Coronary artery (tissue), 2 donors: ENCODE measurements around the gene RDH16.
"Not testable (repeated sequence)": the region's sequence is repeated elsewhere in the genome, so short reads cannot be mapped to it uniquely, and the experiment has no call there.

ENCODE experiments used
- DNase-seq: peaks from one replicate; pipeline ENCODE4 v3.0.0-alpha.2; 2017; ENCODE audit warnings: low spot score
- H3K27ac ChIP-seq, 2 donors: fragments of 200-600 bp; sonication (generic); one replicate each; pipeline ENCODE4 v1.5.1; 2016 to 2019
- H3K4me3 ChIP-seq: fragments of 200-600 bp; sonication (generic); 2 replicates; pipeline ENCODE4 v1.5.1; 2016; ENCODE audit warnings: mild to moderate bottlenecking, moderate library complexity
- TF ChIP-seq, protein P1 (sequence below): fragments of 200-600 bp; sonication (generic); IDR thresholded peaks from one replicate; pipeline ENCODE4 v1.5.1; 2019; ENCODE audit warnings: antibody characterized with exemption

RDH16 gene

DNA sequence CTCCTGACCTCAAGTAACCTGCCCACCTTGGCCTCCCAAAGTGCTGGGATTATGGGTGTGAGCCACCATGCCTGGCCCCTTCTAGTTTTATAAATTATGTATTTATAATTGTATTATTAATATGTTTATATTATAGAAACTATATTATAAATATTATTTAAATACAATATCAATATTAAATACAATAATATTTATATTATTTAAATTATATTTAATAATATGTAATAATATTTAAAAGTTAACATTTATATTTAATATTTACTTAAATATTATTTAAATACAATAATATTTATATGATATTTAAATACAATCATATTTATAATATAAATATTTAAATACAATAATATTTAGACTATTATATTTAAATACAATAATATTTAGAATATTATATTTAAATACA, 43.2 kb downstream of the RDH16 start:
- DNase-seq, result no peak
- no peak overlapping the region for H3K4me3 ChIP-seq
- TF ChIP-seq, protein P1, sequence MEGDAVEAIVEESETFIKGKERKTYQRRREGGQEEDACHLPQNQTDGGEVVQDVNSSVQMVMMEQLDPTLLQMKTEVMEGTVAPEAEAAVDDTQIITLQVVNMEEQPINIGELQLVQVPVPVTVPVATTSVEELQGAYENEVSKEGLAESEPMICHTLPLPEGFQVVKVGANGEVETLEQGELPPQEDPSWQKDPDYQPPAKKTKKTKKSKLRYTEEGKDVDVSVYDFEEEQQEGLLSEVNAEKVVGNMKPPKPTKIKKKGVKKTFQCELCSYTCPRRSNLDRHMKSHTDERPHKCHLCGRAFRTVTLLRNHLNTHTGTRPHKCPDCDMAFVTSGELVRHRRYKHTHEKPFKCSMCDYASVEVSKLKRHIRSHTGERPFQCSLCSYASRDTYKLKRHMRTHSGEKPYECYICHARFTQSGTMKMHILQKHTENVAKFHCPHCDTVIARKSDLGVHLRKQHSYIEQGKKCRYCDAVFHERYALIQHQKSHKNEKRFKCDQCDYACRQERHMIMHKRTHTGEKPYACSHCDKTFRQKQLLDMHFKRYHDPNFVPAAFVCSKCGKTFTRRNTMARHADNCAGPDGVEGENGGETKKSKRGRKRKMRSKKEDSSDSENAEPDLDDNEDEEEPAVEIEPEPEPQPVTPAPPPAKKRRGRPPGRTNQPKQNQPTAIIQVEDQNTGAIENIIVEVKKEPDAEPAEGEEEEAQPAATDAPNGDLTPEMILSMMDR, result no peak
- no peak overlapping the region for H3K27ac ChIP-seq

DNA sequence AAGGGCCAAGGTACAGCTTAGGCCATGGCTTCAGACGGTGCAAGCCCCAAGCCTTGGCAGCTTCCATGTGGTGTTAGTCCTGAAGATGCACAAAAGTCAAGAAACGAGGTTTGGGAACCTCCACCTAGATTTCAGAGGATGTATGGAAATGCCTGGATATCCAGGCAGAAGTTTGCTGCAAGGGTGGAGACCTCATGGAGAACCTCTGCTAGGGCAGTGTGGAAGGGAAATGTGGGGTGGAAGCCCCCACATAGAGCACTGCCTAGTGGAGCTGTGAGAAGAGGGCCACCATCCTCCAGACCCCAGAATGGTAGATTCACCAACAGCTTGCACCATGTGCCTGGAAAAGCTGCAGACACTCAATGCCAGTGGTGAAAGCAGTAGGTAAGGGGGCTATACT, 48.0 kb downstream of the RDH16 start:
- not testable (repeated sequence) for DNase-seq, H3K27ac ChIP-seq, H3K4me3 ChIP-seq

GRCh38 chr12:56908136-56908535, 49.3 kb downstream of the RDH16 start:
- TF ChIP-seq, protein P1, result no peak
- DNase-seq, result no peak

GRCh38 chr12:56905852-56906251, 51.6 kb downstream of the RDH16 start:
- no peak for DNase-seq
- TF ChIP-seq, protein P1, result no peak
- H3K4me3 ChIP-seq, result no peak overlapping the region
- no peak overlapping the region for H3K27ac ChIP-seq

More at GRCh38 chr12:56908136-56908535, 49.3 kb downstream of the RDH16 start:
- Histone ChIP-seq H3K27ac (no peak overlapping the region), H3K4me3 (no peak overlapping the region)

DNA sequence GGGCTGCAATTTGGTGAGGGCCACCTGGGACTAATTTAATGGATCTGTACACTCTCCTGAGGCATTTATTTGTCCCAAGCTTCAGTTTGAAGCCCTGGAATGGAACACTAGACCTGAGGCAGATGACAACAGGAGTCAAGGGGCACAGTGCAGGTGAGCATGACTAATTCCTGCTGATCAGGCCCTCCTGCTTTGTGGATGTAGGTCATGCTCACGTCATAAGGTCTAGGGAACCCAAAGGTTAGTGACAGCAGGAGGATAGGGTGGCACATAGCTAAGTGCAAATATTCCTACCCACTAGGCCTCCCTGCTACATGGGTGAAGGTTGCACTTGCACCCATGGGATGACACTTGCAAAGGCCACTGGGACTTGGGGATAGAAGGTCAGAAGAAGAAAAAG, 54.0 kb downstream of the RDH16 start:
- no peak for DNase-seq
- no peak overlapping the region for H3K4me3 ChIP-seq
- TF ChIP-seq, protein P1, result no peak
- H3K27ac ChIP-seq, result no peak overlapping the region
